Kidney (tissue), 14 donors: ENCODE measurements around the gene SHLD3. TPM values are rescaled to one million over a fixed set of nuclear protein-coding genes. Genes with fewer than 3 reads are reported as not detected.

Experiments used
- DNase-seq, 5 donors: peaks; one replicate each; pipeline ENCODE4 v3.0.0-alpha.2; 2013 to 2020
- FAIRE-seq: peaks from 2 replicates; lab custom pipeline; 2012; peaks lifted over from hg19 to GRCh38; lab: Jason Lieb, UNC
- H3K27ac ChIP-seq, 2 donors: one replicate each; pipeline ENCODE4 v1.7.0; 2013; ENCODE audit warnings: low read depth in 2 of 2, low read length in 2 of 2, inconsistent platforms in 1 of 2
- H3K27me3 ChIP-seq: one replicate; pipeline ENCODE4 v1.7.1; 2013; ENCODE audit warnings: low read length, inconsistent platforms; ENCODE audit not compliant: control insufficient read depth, insufficient read depth
- H3K36me3 ChIP-seq, 3 donors: one replicate each; pipeline versions ENCODE4 v1.7.0 to v1.7.1; 2013; ENCODE audit warnings: low read length in 3 of 3, control low read depth in 1 of 3, inconsistent platforms in 1 of 3; ENCODE audit not compliant: insufficient read depth in 3 of 3, control insufficient read depth in 2 of 3
- H3K4me1 ChIP-seq, 3 donors: one replicate each; pipeline versions ENCODE4 v1.7.0 to v1.7.1; 2013; ENCODE audit warnings: low read length in 3 of 3, inconsistent platforms in 1 of 3, low read depth in 1 of 3; ENCODE audit not compliant: control insufficient read depth in 2 of 3, insufficient read depth in 2 of 3
- H3K4me3 ChIP-seq, 3 donors: one replicate each; pipeline versions ENCODE4 v1.7.0 to v1.8.1; 2013; ENCODE audit warnings: low read length in 3 of 3, control low read depth in 1 of 3, inconsistent platforms in 1 of 3
- H3K9ac ChIP-seq, 3 donors: one replicate each; pipeline versions ENCODE4 v1.7.0 to v1.7.1; 2013; ENCODE audit warnings: low read length in 3 of 3, control low read depth in 1 of 3, inconsistent platforms in 1 of 3
- H3K9me3 ChIP-seq, 3 donors: one replicate each; pipeline versions ENCODE4 v1.7.0 to v1.7.1; 2013; ENCODE audit warnings: low read length in 3 of 3, control low read depth in 1 of 3, inconsistent platforms in 1 of 3; ENCODE audit not compliant: control insufficient read depth in 2 of 3, insufficient read depth in 1 of 3
- intact Hi-C: fragments of 100-400 bp; cut with DNase I; formaldehyde crosslinking; loops from one replicate; pipeline ENCODE4 v1.11.1; 2022
- polyA plus RNA-seq: library from polyadenylated mRNA; stranded (reverse); fragments of 350-450 nt; fragmentation: Illumina TruSeq; extraction: RNeasy Lipid Tissue Mini Kit (QIAGEN cat#74804); gene quantifications from one replicate; pipeline ENCODE4 v1.2.3, GENCODE V29; 2014; ENCODE audit warnings: low read depth, low replicate concordance; ENCODE audit not compliant: insufficient read depth
- total RNA-seq: library from RNA; stranded (reverse); fragmentation: NEBNext Ultra II Directional; extraction: Animal tissue kit (Norgen Biotek cat#: 25700); gene quantifications from one replicate; pipeline ENCODE4 v1.2.1, GENCODE V29; 2021
- TF ChIP-seq, protein P1 (sequence below): IDR thresholded peaks from 3 replicates; pipeline ENCODE4 v1.5.1; 2012; ENCODE audit warnings: mild to moderate bottlenecking, moderate library complexity, borderline replicate concordance; ENCODE audit not compliant: insufficient read depth; ENCODE audit errors: extremely low read depth
- donor health status: control.
- donor health status: control.
- donor health status: control.
- donor health status: control.
- donor health status: control.
- donor health status: DM: yes; HTN: yes; CAD: no.
- donor health status: Normal renal cell carcinoma (clear cell type).

Gene SHLD3
- total and polyA plus RNA-seq, 2 donors from 2014 or later = 2.5 TPM

DNA sequence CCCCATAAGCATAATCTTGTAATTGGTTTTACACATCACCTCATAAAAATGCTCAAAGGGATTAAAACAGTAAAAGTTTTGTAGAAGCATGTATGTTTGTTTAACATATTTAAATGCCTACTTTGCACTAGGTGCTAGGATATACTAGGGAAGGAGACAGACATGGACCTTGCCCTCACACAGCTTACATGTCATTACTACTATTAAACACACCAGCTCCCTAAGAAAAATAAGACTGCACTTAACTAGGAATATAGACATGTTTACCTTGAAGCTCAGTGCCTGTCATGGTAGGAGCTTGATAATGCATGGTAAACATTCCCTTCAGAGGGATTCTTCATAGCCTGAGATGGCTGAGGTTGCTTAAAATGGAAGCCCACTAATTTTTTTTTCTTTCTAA lies 6.2 kb downstream of the SHLD3 start:
- intact Hi-C loops = no loop called here
- no peak for FAIRE-seq
- Histone ChIP-seq H3K27ac (no peak overlapping the region), H3K27me3 (no peaks in the 10 kb centered on the region), H3K9me3 (no peaks in the 10 kb centered on the region), H3K4me1 (peaks cover 0 to 2% (median under 1%) of the 10 kb centered on the region in 3 donors), H3K36me3 (peaks cover 0 to 5% (median 2%) of the 10 kb centered on the region in 3 donors), H3K9ac (no peak overlapping the region), H3K4me3 (no peak overlapping the region)
- TF ChIP-seq, protein P1, sequence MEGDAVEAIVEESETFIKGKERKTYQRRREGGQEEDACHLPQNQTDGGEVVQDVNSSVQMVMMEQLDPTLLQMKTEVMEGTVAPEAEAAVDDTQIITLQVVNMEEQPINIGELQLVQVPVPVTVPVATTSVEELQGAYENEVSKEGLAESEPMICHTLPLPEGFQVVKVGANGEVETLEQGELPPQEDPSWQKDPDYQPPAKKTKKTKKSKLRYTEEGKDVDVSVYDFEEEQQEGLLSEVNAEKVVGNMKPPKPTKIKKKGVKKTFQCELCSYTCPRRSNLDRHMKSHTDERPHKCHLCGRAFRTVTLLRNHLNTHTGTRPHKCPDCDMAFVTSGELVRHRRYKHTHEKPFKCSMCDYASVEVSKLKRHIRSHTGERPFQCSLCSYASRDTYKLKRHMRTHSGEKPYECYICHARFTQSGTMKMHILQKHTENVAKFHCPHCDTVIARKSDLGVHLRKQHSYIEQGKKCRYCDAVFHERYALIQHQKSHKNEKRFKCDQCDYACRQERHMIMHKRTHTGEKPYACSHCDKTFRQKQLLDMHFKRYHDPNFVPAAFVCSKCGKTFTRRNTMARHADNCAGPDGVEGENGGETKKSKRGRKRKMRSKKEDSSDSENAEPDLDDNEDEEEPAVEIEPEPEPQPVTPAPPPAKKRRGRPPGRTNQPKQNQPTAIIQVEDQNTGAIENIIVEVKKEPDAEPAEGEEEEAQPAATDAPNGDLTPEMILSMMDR = no peak
- no peak for DNase-seq

DNA sequence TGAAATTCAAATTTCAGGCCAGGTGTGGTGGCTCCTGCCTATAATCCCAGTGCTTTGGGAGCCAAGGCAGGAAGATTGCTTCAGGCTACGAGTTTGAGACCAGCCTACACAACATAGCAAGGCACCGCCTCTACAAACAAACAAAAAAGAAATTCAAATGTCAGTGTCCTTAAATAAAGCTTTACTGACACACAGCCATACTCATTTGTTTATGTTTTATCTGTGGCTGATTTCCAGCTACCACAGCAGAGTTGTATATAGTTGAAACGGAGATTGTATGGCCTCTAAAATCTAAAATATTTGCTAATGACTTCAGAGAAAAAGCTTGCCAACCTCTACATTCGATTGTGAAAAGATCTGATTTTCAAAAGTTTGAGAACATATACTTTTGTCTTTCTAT lies 15.4 kb downstream of the SHLD3 start:
- FAIRE-seq = no peak
- intact Hi-C loops = no loop called here
- peaks cover 2 to 10% (median 8%) of the 10 kb centered on the region in 3 donors for H3K36me3 ChIP-seq
- H3K9me3 ChIP-seq = no peaks in the 10 kb centered on the region
- TF ChIP-seq, protein P1 = no peak
- H3K27me3 ChIP-seq = no peaks in the 10 kb centered on the region
- H3K4me3 ChIP-seq = no peak overlapping the region
- no peak for DNase-seq
- H3K27ac ChIP-seq = no peak overlapping the region
- H3K4me1 ChIP-seq = no peaks in the 10 kb centered on the region
- H3K9ac ChIP-seq = no peak overlapping the region

DNA sequence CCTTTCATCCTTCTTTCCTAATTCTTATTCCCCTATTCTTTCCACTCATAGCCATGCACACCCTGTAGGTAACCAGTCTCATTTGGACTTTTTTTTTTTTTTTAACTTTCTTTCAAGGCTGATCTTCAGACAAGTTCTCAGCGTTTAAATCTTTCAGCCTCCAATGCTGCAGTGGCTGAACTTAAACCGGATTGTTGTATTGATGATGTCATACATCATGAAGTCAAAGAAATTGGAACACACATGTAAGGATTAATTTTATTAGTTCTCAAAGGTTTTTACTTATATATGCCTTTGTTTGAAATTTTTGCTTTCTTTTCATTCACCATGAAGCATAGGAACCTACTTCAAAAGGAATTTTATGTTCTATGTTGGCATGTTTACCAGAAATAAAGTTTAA lies 22.1 kb downstream of the SHLD3 start:
- no peaks in the 10 kb centered on the region for H3K27me3 ChIP-seq
- TF ChIP-seq, protein P1 = no peak
- peaks cover 0 to 3% (median 0%) of the 10 kb centered on the region in 3 donors for H3K36me3 ChIP-seq
- FAIRE-seq (no peak), DNase-seq (no peak)
- no peak overlapping the region for H3K4me3 ChIP-seq
- intact Hi-C loops = no loop called here
- H3K4me1 ChIP-seq = no peaks in the 10 kb centered on the region
- H3K27ac ChIP-seq = no peak overlapping the region
- H3K9me3 ChIP-seq = no peaks in the 10 kb centered on the region
- H3K9ac ChIP-seq = no peak overlapping the region

GRCh38 chr5:65647941-65648340 lies 23.1 kb downstream of the SHLD3 start:
- Histone ChIP-seq H3K4me1 (no peaks in the 10 kb centered on the region), H3K36me3 (peaks cover 0 to 3% (median 0%) of the 10 kb centered on the region in 3 donors), H3K4me3 (no peak overlapping the region), H3K9me3 (no peaks in the 10 kb centered on the region), H3K27ac (no peak overlapping the region), H3K9ac (no peak overlapping the region), H3K27me3 (no peaks in the 10 kb centered on the region)
- no peak for DNase-seq
- TF ChIP-seq, protein P1 = no peak
- FAIRE-seq = no peak
- intact Hi-C loops = no loop called here
